ENCODE measurements around the gene MEIS2. TPM values are rescaled to one million over a fixed set of nuclear protein-coding genes. Genes with fewer than 3 reads are reported as not detected.

Gene MEIS2
- total RNA-seq, 1 donor: 17.7 TPM

- no peak overlapping the region for H3K27ac ChIP-seq (ENCODE audit: low read depth, low read length)
- DNase-seq (ENCODE audit: insufficient read length, low spot score, missing footprints): peak; percentile 43
- H3K9me3 ChIP-seq (ENCODE audit: low read depth, low read length): no peaks in the 10 kb centered on the region
- peaks cover 33% of the 10 kb centered on the region for H3K27me3 ChIP-seq (ENCODE audit: insufficient read depth, low read length)
- no peak overlapping the region for H2AFZ ChIP-seq (ENCODE audit: low read length)
- no peak overlapping the region for H3K4me3 ChIP-seq (ENCODE audit: insufficient read depth, low read length)
- H3K4me1 ChIP-seq (ENCODE audit: insufficient read depth, low read length): no peaks in the 10 kb centered on the region
- no peak overlapping the region for H3K4me2 ChIP-seq (ENCODE audit: insufficient read depth, low read length)
- H4K20me1 ChIP-seq (ENCODE audit: insufficient read depth, low read length): no peaks in the 10 kb centered on the region
- no peaks in the 10 kb centered on the region for H3K79me2 ChIP-seq (ENCODE audit: insufficient read depth, low read length)
- H3K36me3 ChIP-seq (ENCODE audit: insufficient read depth, low read length): no peaks in the 10 kb centered on the region
- TF ChIP-seq CTCF (IDR thresholded peaks at IDR 0.05; ENCODE audit: extremely low read depth, low read depth, low read length): no peak
Measured at GRCh38 chr15:37108381-37109167, 8.2 kb upstream of the MEIS2 start.

GRCh38 chr15:37107744-37108380 lies 7.5 kb upstream of the MEIS2 start:
- no peak overlapping the region for H3K4me2 ChIP-seq (ENCODE audit: insufficient read depth, low read length)
- peaks cover 33% of the 10 kb centered on the region for H3K27me3 ChIP-seq (ENCODE audit: insufficient read depth, low read length)
- no peak overlapping the region for H3K4me3 ChIP-seq (ENCODE audit: insufficient read depth, low read length)
- no peaks in the 10 kb centered on the region for H3K4me1 ChIP-seq (ENCODE audit: insufficient read depth, low read length)
- no peak overlapping the region for H2AFZ ChIP-seq (ENCODE audit: low read length)
- H3K36me3 ChIP-seq (ENCODE audit: insufficient read depth, low read length): no peaks in the 10 kb centered on the region
- no peaks in the 10 kb centered on the region for H3K9me3 ChIP-seq (ENCODE audit: low read depth, low read length)
- H4K20me1 ChIP-seq (ENCODE audit: insufficient read depth, low read length): no peaks in the 10 kb centered on the region
- DNase-seq (ENCODE audit: insufficient read length, low spot score, missing footprints): no peak
- H3K27ac ChIP-seq (ENCODE audit: low read depth, low read length): no peak overlapping the region
- H3K79me2 ChIP-seq (ENCODE audit: insufficient read depth, low read length): no peaks in the 10 kb centered on the region
- no peak for TF ChIP-seq CTCF (IDR thresholded peaks at IDR 0.05; ENCODE audit: extremely low read depth, low read depth, low read length)

- Histone ChIP-seq H3K4me2 (ENCODE audit: insufficient read depth, low read length) (no peak overlapping the region), H3K4me1 (ENCODE audit: insufficient read depth, low read length) (no peaks in the 10 kb centered on the region), H4K20me1 (ENCODE audit: insufficient read depth, low read length) (no peaks in the 10 kb centered on the region), H3K36me3 (ENCODE audit: insufficient read depth, low read length) (no peaks in the 10 kb centered on the region), H3K27me3 (ENCODE audit: insufficient read depth, low read length) (peaks cover 33% of the 10 kb centered on the region), H3K9me3 (ENCODE audit: low read depth, low read length) (no peaks in the 10 kb centered on the region), H3K79me2 (ENCODE audit: insufficient read depth, low read length) (no peaks in the 10 kb centered on the region), H3K27ac (ENCODE audit: low read depth, low read length) (no peak overlapping the region), H3K4me3 (ENCODE audit: insufficient read depth, low read length) (no peak overlapping the region), H2AFZ (ENCODE audit: low read length) (no peak overlapping the region)
- TF ChIP-seq CTCF (IDR thresholded peaks at IDR 0.05; ENCODE audit: extremely low read depth, low read depth, low read length): no peak
- DNase-seq (ENCODE audit: insufficient read length, low spot score, missing footprints): no peak
Measured at GRCh38 chr15:37107071-37107743, 6.9 kb upstream of the MEIS2 start.
